ENCODE results near the gene DNAH10. TPM values are rescaled to one million over a fixed set of nuclear protein-coding genes. Genes with fewer than 3 reads are reported as not detected.
A peak's percentile ranks its signal among the peaks of the same experiment; 100 is the strongest.

The DNAH10 gene
- total and polyA plus RNA-seq, 2 of the 4 experiments (the other 2 are of a cell fraction), result 0.18 to 0.22 TPM

DNA sequence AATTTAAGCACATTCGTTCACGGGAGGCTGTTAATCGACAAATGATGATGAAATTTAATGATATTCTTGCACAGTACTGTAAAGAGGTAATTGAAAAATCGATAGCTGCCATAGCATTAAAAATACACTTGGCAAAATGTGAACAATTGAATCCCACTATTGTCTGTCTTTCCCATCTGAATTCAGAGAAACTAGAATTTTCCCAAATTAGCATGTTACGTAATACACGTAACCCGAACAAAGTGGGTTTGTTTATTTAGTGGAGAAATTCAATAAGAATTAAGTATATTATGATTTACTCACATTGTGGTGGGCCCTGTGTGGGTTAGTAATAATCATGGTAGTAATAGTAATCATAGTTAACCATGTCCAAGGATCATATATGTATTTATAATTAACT, 31.9 kb downstream of the DNAH10 start:
- Histone ChIP-seq H2AK9ac (replicated peaks; ENCODE audit: low read depth, low read length, poor library complexity) (no peak overlapping the region), H3K4me2 (ENCODE audit: low read depth, low read length) (no peak overlapping the region), H3K79me1 (ENCODE audit: low read depth in 1 of 2, low read length in 2 of 2) (no peaks in the 10 kb centered on the region), H3K36me3 (ENCODE audit: control insufficient read depth, insufficient read depth, low read length) (no peaks in the 10 kb centered on the region), H3K27me3 (ENCODE audit: control insufficient read depth, insufficient read depth, low read length) (peaks cover 6% of the 10 kb centered on the region), H3K23ac (ENCODE audit: low read depth, low read length) (no peak overlapping the region), H3K4me1 (ENCODE audit: control insufficient read depth, insufficient read depth, low read length) (no peaks in the 10 kb centered on the region), H4K5ac (ENCODE audit: low read depth, low read length) (no peak overlapping the region), H3K9ac (ENCODE audit: low read depth, low read length) (no peak overlapping the region), H3K18ac (ENCODE audit: low read depth, low read length) (no peak overlapping the region), H4K91ac (ENCODE audit: insufficient read depth, low read depth, low read length) (no peak overlapping the region), H4K8ac (ENCODE audit: low read depth in 2 of 2, low read length in 2 of 2) (no peak overlapping the region), H3K14ac (replicated peaks; ENCODE audit: low read depth, low read length) (no peak overlapping the region), H3K27ac (ENCODE audit: insufficient read depth, low read length) (no peak overlapping the region), H4K20me1 (ENCODE audit: insufficient read depth, low read length) (no peaks in the 10 kb centered on the region), H3K9me3 (ENCODE audit: control insufficient read depth, insufficient read depth, low read length) (no peaks in the 10 kb centered on the region), H2AK5ac (ENCODE audit: low read depth, low read length) (no peak overlapping the region), H2BK5ac (ENCODE audit: low read depth, low read length, poor library complexity, severe bottlenecking) (no peak overlapping the region), H2BK120ac (ENCODE audit: low read depth, low read length) (no peak overlapping the region), H3K9me1 (ENCODE audit: insufficient read depth, low read length) (no peaks in the 10 kb centered on the region), H2BK20ac (ENCODE audit: low read depth, low read length) (no peak overlapping the region), H3K56ac (ENCODE audit: extremely low read depth, insufficient read depth, low read length) (no peak overlapping the region), H2BK15ac (ENCODE audit: low read depth, low read length) (no peak overlapping the region), H2AFZ (replicated peaks; ENCODE audit: low read length, poor library complexity) (no peak overlapping the region), H3K4ac (ENCODE audit: low read depth, low read length) (no peak overlapping the region), H3K4me3 (ENCODE audit: insufficient read depth, low read depth, low read length) (no peak overlapping the region)
- ATAC-seq (ENCODE audit: low read depth) (no peak), DNase-seq (no peak)
- 87% methylated on average over 3 of the region's 7 CpGs; no CpG with 5 or more reads in 1 of the 2 experiments for WGBS, 2 experiments (ENCODE audit: extremely low coverage in 2 of 2, insufficient read length in 1 of 2)
- no peak for TF ChIP-seq MAFK (IDR thresholded peaks at IDR 0.05; ENCODE audit: low read depth, low read length)
- TF ChIP-seq, protein P1, sequence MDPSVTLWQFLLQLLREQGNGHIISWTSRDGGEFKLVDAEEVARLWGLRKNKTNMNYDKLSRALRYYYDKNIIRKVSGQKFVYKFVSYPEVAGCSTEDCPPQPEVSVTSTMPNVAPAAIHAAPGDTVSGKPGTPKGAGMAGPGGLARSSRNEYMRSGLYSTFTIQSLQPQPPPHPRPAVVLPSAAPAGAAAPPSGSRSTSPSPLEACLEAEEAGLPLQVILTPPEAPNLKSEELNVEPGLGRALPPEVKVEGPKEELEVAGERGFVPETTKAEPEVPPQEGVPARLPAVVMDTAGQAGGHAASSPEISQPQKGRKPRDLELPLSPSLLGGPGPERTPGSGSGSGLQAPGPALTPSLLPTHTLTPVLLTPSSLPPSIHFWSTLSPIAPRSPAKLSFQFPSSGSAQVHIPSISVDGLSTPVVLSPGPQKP (IDR thresholded peaks at IDR 0.05; ENCODE audit: borderline replicate concordance, low read depth, low read length), result no peak
- TF ChIP-seq, protein P2, sequence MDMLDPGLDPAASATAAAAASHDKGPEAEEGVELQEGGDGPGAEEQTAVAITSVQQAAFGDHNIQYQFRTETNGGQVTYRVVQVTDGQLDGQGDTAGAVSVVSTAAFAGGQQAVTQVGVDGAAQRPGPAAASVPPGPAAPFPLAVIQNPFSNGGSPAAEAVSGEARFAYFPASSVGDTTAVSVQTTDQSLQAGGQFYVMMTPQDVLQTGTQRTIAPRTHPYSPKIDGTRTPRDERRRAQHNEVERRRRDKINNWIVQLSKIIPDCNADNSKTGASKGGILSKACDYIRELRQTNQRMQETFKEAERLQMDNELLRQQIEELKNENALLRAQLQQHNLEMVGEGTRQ (IDR thresholded peaks at IDR 0.05; ENCODE audit: low read depth, low read length), result no peak
- TF ChIP-seq CEBPB (IDR thresholded peaks at IDR 0.05; ENCODE audit: low read depth, low read length), result peak; percentile 79
- dilution Hi-C loops (cut with HindIII; ENCODE audit: low sequenced_read_pairs, unreplicated experiment) (no loop called here), intact Hi-C loops (cut with micrococcal nuclease) (no loop called here), in situ Hi-C loops (cut with MboI; ENCODE audit: low sequenced_read_pairs) (no loop called here)
- ChIA-PET POLR2A (ENCODE audit: unreplicated experiment) (no interaction called here), CTCF (no interaction called here)
- BruUV-seq (replicated peaks), result no TSS peak
